Measurements from ENCODE around the gene DFFB.
A peak's percentile ranks its signal among the peaks of the same experiment; 100 is the strongest.

The DFFB gene

DNA sequence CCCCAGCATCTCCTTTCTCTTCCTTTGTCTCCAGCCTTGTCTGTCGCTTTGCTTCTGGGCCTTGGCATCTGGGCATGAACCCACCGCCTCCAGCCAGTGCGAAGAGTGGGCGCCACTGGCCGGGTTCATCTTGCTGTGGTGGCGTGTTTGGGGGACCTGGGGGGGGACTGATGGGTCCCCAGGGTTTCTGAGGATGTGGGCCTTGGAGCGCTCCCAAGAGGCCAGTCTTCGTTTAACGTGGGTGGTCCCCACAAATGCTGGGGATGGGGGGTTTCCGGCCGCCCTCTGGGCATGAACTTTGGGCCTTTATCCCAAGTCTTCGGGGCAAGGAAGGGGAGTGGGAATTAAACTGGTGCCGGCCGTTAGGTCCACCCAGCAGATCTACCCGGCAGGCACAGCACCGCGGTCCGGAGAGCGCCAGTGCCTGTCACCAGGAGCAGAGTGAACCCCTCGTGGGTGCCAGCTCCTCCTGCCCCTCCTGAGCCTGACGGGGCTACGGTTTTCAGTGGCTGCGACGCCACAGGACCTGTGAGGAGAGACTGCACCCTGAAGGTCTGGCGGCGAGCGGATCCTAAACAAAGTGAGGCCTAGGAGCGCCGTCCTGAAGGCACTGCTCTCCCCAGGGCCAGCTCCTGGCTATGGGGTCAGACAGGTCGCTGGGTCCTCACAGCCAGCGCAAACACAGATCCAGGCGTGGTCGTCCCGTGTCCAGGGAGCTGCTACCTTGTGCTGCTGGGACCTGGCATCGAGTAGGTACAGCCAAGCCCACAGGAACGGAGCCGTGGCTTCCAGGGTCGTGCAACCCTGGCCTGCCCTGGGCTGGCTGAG is 54.9 kb downstream of the DFFB start:
- TF ChIP-seq, protein P1, sequence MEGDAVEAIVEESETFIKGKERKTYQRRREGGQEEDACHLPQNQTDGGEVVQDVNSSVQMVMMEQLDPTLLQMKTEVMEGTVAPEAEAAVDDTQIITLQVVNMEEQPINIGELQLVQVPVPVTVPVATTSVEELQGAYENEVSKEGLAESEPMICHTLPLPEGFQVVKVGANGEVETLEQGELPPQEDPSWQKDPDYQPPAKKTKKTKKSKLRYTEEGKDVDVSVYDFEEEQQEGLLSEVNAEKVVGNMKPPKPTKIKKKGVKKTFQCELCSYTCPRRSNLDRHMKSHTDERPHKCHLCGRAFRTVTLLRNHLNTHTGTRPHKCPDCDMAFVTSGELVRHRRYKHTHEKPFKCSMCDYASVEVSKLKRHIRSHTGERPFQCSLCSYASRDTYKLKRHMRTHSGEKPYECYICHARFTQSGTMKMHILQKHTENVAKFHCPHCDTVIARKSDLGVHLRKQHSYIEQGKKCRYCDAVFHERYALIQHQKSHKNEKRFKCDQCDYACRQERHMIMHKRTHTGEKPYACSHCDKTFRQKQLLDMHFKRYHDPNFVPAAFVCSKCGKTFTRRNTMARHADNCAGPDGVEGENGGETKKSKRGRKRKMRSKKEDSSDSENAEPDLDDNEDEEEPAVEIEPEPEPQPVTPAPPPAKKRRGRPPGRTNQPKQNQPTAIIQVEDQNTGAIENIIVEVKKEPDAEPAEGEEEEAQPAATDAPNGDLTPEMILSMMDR (IDR thresholded peaks at IDR 0.05) = no peak
- H3K27ac ChIP-seq = no peak overlapping the region
- H3K27me3 ChIP-seq = peaks cover 0 to 61% of the 10 kb centered on the region in 2 donors
- H3K36me3 ChIP-seq = no peaks in the 10 kb centered on the region
- intact Hi-C loops (cut with DNase I; ENCODE audit: low total_unique reads) = no loop called here
- no peak overlapping the region for H3K4me3 ChIP-seq
- H3K4me1 ChIP-seq = peaks cover 0 to 6% (median 2%) of the 10 kb centered on the region in 4 donors
- DNase-seq = peak in 1 of 2 donors; percentile 51
- no peaks in the 10 kb centered on the region for H3K9me3 ChIP-seq

- TF ChIP-seq, protein P1 (IDR thresholded peaks at IDR 0.05) = no peak
- peaks cover 0 to 6% (median 2%) of the 10 kb centered on the region in 4 donors for H3K4me1 ChIP-seq
- DNase-seq = peak in 1 of 2 donors; percentile 48
- peaks cover 0 to 61% of the 10 kb centered on the region in 2 donors for H3K27me3 ChIP-seq
- no peaks in the 10 kb centered on the region for H3K9me3 ChIP-seq
- intact Hi-C loops (cut with DNase I; ENCODE audit: low total_unique reads) = no loop called here
- no peaks in the 10 kb centered on the region for H3K36me3 ChIP-seq
- H3K27ac ChIP-seq = no peak overlapping the region
- no peak overlapping the region for H3K4me3 ChIP-seq
These were observed 55.8 kb downstream of the DFFB start for GRCh38 chr1:3912809-3913685.

DNA sequence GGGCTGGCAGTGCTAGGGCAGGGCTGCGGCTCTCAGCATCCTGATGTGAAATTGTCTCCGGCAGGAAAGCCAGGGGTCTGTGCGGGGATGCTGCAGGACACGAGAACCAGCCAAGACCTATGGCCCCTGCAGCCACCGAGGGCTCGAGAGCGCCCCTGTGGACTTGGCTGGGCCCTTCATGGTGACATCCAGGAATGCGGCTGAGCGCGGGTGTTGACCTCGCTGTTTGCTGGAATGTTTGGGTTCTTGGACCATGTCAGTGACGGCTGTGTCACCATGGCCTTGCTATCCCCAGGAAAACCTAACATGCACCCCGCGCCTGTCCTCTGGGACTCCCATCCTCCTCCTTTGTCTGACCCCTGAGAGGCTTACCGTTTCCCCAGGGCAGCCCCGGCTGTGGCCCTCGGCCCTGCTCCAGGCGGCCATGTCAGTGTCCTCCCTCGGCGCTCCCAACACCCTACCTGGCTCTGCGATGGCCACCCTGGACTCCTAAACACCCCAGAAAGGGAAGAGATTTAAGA is 57.1 kb downstream of the DFFB start:
- Histone ChIP-seq H3K27ac (no peak overlapping the region), H3K36me3 (no peaks in the 10 kb centered on the region), H3K9me3 (no peaks in the 10 kb centered on the region), H3K4me1 (peaks cover 0 to 6% (median 2%) of the 10 kb centered on the region in 4 donors), H3K27me3 (peaks cover 0 to 70% of the 10 kb centered on the region in 2 donors), H3K4me3 (no peak overlapping the region)
- TF ChIP-seq, protein P1 (IDR thresholded peaks at IDR 0.05) = no peak
- no peak for DNase-seq
- intact Hi-C loops (cut with DNase I; ENCODE audit: low total_unique reads) = no loop called here

- peaks cover 0 to 74% of the 10 kb centered on the region in 2 donors for H3K27me3 ChIP-seq
- H3K4me3 ChIP-seq = no peak overlapping the region
- H3K27ac ChIP-seq = no peak overlapping the region
- intact Hi-C loops (cut with DNase I; ENCODE audit: low total_unique reads) = no loop called here
- no peaks in the 10 kb centered on the region for H3K9me3 ChIP-seq
- TF ChIP-seq, protein P1 (IDR thresholded peaks at IDR 0.05) = no peak
- H3K4me1 ChIP-seq = peaks cover 0 to 6% (median 2%) of the 10 kb centered on the region in 4 donors
- DNase-seq = peak in 1 of 2 donors; percentile 52
- H3K36me3 ChIP-seq = no peaks in the 10 kb centered on the region
These were observed 57.6 kb downstream of the DFFB start for GRCh38 chr1:3914911-3915310.

GRCh38 chr1:3915551-3916121 is 58.4 kb downstream of the DFFB start:
- Histone ChIP-seq H3K4me1 (peaks cover 0 to 6% (median 2%) of the 10 kb centered on the region in 4 donors), H3K36me3 (no peaks in the 10 kb centered on the region), H3K27ac (no peak overlapping the region), H3K4me3 (no peak overlapping the region), H3K27me3 (peaks cover 0 to 67% of the 10 kb centered on the region in 2 donors), H3K9me3 (no peaks in the 10 kb centered on the region)
- TF ChIP-seq, protein P1 (IDR thresholded peaks at IDR 0.05) = no peak
- DNase-seq = peak in 1 of 2 donors; percentile 61
- intact Hi-C loops (cut with DNase I; ENCODE audit: low total_unique reads) = no loop called here
